Endodermal cell (in vitro differentiated cells): Measurements from ENCODE around the gene SH2D3C. TPM values are rescaled to one million over a fixed set of nuclear protein-coding genes. Genes with fewer than 3 reads are reported as not detected.

ENCODE experiments used
- DNase-seq: peaks from one replicate; pipeline ENCODE4 v3.0.0-alpha.2; 2017
- H3K27ac ChIP-seq: 2 replicates; pipeline ENCODE4 v1.5.1; 2013; ENCODE audit warnings: mild to moderate bottlenecking, low read depth, low read length, moderate library complexity
- H3K27me3 ChIP-seq: 2 replicates; pipeline ENCODE4 v1.6.1; 2013; ENCODE audit warnings: mild to moderate bottlenecking, low read length, moderate library complexity; ENCODE audit not compliant: insufficient read depth, control insufficient read depth, poor library complexity, severe bottlenecking
- H3K36me3 ChIP-seq: 2 replicates; pipeline ENCODE4 v1.7.0; 2013; ENCODE audit warnings: mild to moderate bottlenecking, low read length, moderate library complexity; ENCODE audit not compliant: control insufficient read depth, insufficient read depth
- H3K4me1 ChIP-seq: one replicate; pipeline ENCODE4 v1.7.0; 2013; ENCODE audit warnings: low read length; ENCODE audit not compliant: control insufficient read depth, insufficient read depth
- H3K4me3 ChIP-seq: 2 replicates; pipeline ENCODE4 v1.5.1; 2013; ENCODE audit warnings: mild to moderate bottlenecking, low read length, moderate library complexity
- H3K9ac ChIP-seq: 2 replicates; pipeline ENCODE4 v1.6.1; 2013; ENCODE audit warnings: mild to moderate bottlenecking, low read length, moderate library complexity; ENCODE audit not compliant: poor library complexity, severe bottlenecking; ENCODE audit errors: extremely low read depth
- H3K9me3 ChIP-seq: 2 replicates; pipeline ENCODE4 v1.6.1; 2013; ENCODE audit warnings: mild to moderate bottlenecking, low read length, moderate library complexity; ENCODE audit not compliant: control insufficient read depth
- H3K27ac Mint-ChIP-seq: 2 replicates; pipeline ENCODE4 v1.8.0; 2020; ENCODE audit warnings: mixed read lengths
- H3K27me3 Mint-ChIP-seq: 2 replicates; pipeline ENCODE4 v1.8.0; 2021; ENCODE audit warnings: mild to moderate bottlenecking, mixed read lengths; ENCODE audit not compliant: insufficient read depth
- H3K36me3 Mint-ChIP-seq: 2 replicates; pipeline ENCODE4 v1.8.0; 2020; ENCODE audit warnings: low read depth, mixed read lengths
- H3K4me1 Mint-ChIP-seq: 2 replicates; pipeline ENCODE4 v1.8.0; 2020; ENCODE audit warnings: mixed read lengths
- H3K4me3 Mint-ChIP-seq: 2 replicates; pipeline ENCODE4 v1.8.0; 2020; ENCODE audit warnings: mild to moderate bottlenecking, moderate library complexity, mixed read lengths
- H3K9me3 Mint-ChIP-seq: 2 replicates; pipeline ENCODE4 v1.8.0; 2020; ENCODE audit warnings: mild to moderate bottlenecking, mixed read lengths
- CTCF ChIP-seq: fragments of 200-600 bp; sonication (generic); conservative IDR thresholded peaks from 2 replicates; pipeline ENCODE4 v1.5.0; 2021; ENCODE audit warnings: antibody characterized with exemption, mild to moderate bottlenecking
- WGBS, 2 experiments: methylation state at CpG; one replicate each; pipeline versions ENCODE4 v1.1.5 to v1.1.7; 2013; ENCODE audit warnings: missing lambda C conversion rate in 2 of 2, mixed read lengths in 1 of 2; ENCODE audit not compliant: insufficient coverage in 1 of 2, insufficient read length in 1 of 2; 5-methylcytosine and 5-hydroxymethylcytosine counted together
- total RNA-seq, 2 donors: library from RNA; stranded (reverse); fragmentation: NEBNext Ultra II Directional in 1 of 2; extraction: Animal tissue kit (Norgen Biotek cat#: 25700) in 1 of 2; gene quantifications; 2 replicates in 1 of 2; 3 replicates in 1 of 2; pipeline ENCODE4 v1.2.1, GENCODE V29; 2021

Gene SH2D3C
- total RNA-seq, 2 donors from 2014 or later, result 0.77 to 1.4 TPM

GRCh38 chr9:127770905-127771569, 7.4 kb downstream of the SH2D3C start:
- H3K9me3 ChIP-seq, result no peaks in the 10 kb centered on the region
- Mint-ChIP-seq H3K9me3 (no peaks in the 10 kb centered on the region), H3K4me1 (peaks cover 8% of the 10 kb centered on the region), H3K27me3 (peaks cover 10% of the 10 kb centered on the region), H3K4me3 (peak overlapping the region; percentile 60), H3K27ac (peak overlapping the region; percentile 52), H3K36me3 (no peaks in the 10 kb centered on the region)
- no peak overlapping the region for H3K27ac ChIP-seq
- DNase-seq, result peak; percentile 100
- TF ChIP-seq CTCF, result no peak
- peak overlapping the region; percentile 76 for H3K4me3 ChIP-seq
- no peak overlapping the region for H3K9ac ChIP-seq
- WGBS, 2 experiments, result 1 to 4% methylated on average over 13 to 43 of the region's 43 CpGs
- H3K36me3 ChIP-seq, result no peaks in the 10 kb centered on the region
- no peaks in the 10 kb centered on the region for H3K27me3 ChIP-seq
- peaks cover 3% of the 10 kb centered on the region for H3K4me1 ChIP-seq

GRCh38 chr9:127770583-127770904, 7.9 kb downstream of the SH2D3C start:
- peaks cover 3% of the 10 kb centered on the region for H3K4me1 ChIP-seq
- no peaks in the 10 kb centered on the region for H3K9me3 ChIP-seq
- H3K9me3 Mint-ChIP-seq, result no peaks in the 10 kb centered on the region
- 60 to 88% methylated on average over 2 to 3 of the region's 3 CpGs for WGBS, 2 experiments
- peak; percentile 74 for DNase-seq
- H3K36me3 ChIP-seq, result no peaks in the 10 kb centered on the region
- peaks cover 10% of the 10 kb centered on the region for H3K27me3 Mint-ChIP-seq
- peak overlapping the region; percentile 76 for H3K4me3 ChIP-seq
- H3K27ac ChIP-seq, result no peak overlapping the region
- H3K36me3 Mint-ChIP-seq, result no peaks in the 10 kb centered on the region
- no peak for TF ChIP-seq CTCF
- H3K4me3 Mint-ChIP-seq, result peak overlapping the region; percentile 60
- H3K9ac ChIP-seq, result no peak overlapping the region
- peaks cover 8% of the 10 kb centered on the region for H3K4me1 Mint-ChIP-seq
- H3K27me3 ChIP-seq, result no peaks in the 10 kb centered on the region
- peak overlapping the region; percentile 52 for H3K27ac Mint-ChIP-seq

- Mint-ChIP-seq H3K27me3 (peaks cover 10% of the 10 kb centered on the region), H3K9me3 (no peaks in the 10 kb centered on the region), H3K36me3 (no peaks in the 10 kb centered on the region), H3K27ac (no peak overlapping the region), H3K4me3 (peak overlapping the region; percentile 60), H3K4me1 (peaks cover 8% of the 10 kb centered on the region)
- Histone ChIP-seq H3K9ac (no peak overlapping the region), H3K4me1 (peaks cover 3% of the 10 kb centered on the region), H3K27me3 (no peaks in the 10 kb centered on the region), H3K36me3 (no peaks in the 10 kb centered on the region), H3K27ac (no peak overlapping the region), H3K4me3 (no peak overlapping the region), H3K9me3 (no peaks in the 10 kb centered on the region)
- no peak for TF ChIP-seq CTCF
- WGBS, 2 experiments, result 80 to 94% methylated on average over 1 to 4 of the region's 4 CpGs
- DNase-seq, result peak; percentile 54
Measured at GRCh38 chr9:127769929-127770582, 8.4 kb downstream of the SH2D3C start.
